ENCODE results near the gene MYBPH.

- TF ChIP-seq CTCF (IDR thresholded peaks at IDR 0.05; ENCODE audit: poor library complexity, severe bottlenecking) (no peak), EZH2 (IDR thresholded peaks at IDR 0.05; ENCODE audit: borderline replicate concordance, insufficient read depth, low read length, poor library complexity, severe bottlenecking) (no peak), EP300 (conservative IDR thresholded peaks at IDR 0.05; ENCODE audit: poor library complexity, severe bottlenecking) (no peak)
- TF ChIP-seq, protein P1, sequence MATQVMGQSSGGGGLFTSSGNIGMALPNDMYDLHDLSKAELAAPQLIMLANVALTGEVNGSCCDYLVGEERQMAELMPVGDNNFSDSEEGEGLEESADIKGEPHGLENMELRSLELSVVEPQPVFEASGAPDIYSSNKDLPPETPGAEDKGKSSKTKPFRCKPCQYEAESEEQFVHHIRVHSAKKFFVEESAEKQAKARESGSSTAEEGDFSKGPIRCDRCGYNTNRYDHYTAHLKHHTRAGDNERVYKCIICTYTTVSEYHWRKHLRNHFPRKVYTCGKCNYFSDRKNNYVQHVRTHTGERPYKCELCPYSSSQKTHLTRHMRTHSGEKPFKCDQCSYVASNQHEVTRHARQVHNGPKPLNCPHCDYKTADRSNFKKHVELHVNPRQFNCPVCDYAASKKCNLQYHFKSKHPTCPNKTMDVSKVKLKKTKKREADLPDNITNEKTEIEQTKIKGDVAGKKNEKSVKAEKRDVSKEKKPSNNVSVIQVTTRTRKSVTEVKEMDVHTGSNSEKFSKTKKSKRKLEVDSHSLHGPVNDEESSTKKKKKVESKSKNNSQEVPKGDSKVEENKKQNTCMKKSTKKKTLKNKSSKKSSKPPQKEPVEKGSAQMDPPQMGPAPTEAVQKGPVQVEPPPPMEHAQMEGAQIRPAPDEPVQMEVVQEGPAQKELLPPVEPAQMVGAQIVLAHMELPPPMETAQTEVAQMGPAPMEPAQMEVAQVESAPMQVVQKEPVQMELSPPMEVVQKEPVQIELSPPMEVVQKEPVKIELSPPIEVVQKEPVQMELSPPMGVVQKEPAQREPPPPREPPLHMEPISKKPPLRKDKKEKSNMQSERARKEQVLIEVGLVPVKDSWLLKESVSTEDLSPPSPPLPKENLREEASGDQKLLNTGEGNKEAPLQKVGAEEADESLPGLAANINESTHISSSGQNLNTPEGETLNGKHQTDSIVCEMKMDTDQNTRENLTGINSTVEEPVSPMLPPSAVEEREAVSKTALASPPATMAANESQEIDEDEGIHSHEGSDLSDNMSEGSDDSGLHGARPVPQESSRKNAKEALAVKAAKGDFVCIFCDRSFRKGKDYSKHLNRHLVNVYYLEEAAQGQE (IDR thresholded peaks at IDR 0.05; ENCODE audit: borderline replicate concordance) = no peak
Observed at GRCh38 chr1:203120325-203121153, 55.1 kb downstream of the MYBPH start.

Measured in neural cell (in vitro differentiated cells).